Fibroblast of villous mesenchyme (primary cell): ENCODE measurements around the gene RBKS. TPM values are rescaled to one million over a fixed set of nuclear protein-coding genes. Genes with fewer than 3 reads are reported as not detected.

Experiments used
- DNase-seq: peaks from one replicate; pipeline ENCODE4 v3.0.0-alpha.2; 2010; ENCODE audit warnings: low read depth
- H3K4me3 ChIP-seq: 2 replicates; pipeline ENCODE4 v1.5.1; 2011; ENCODE audit warnings: low read depth, mild to moderate bottlenecking, low read length
- total RNA-seq: library from RNA; depleted of rRNA; stranded (reverse); fragments of >200 nt; gene quantifications from 2 replicates; pipeline ENCODE4 v1.2.3, GENCODE V29; 2012
- TF ChIP-seq, protein P1 (sequence below): IDR thresholded peaks from 2 replicates; pipeline ENCODE4 v1.5.1; 2012; ENCODE audit warnings: low read depth, mild to moderate bottlenecking, low read length; ENCODE audit not compliant: insufficient read depth

Gene RBKS
- total RNA-seq, 1 donor, result 1.3 TPM

DNA sequence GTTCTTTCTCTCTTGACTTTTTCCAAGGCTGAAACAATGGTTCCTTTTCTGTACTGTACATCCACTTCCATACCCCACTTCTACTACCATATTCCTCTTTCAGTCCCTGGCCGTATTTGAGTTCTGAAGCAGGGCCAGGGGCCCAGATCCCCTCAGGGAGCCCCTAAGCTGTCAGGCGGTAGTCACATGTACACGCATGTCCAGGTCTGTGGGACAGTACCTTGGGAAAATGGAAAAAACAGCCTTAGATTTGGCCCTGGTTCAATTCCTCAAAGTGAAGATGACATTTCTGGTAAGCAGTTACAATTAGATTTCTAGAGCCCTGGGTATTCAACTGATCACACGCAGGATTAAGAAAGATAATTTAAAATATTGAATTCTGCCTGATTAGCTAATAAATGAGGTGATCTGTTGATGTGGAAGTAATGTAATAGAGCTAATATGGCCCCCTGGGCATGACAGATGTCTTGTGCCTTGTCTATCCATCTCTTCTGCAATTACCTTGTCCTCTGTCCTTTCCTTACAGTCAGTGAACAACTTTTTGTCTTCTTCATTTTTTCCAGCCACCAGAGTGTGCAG, 74.2 kb downstream of the RBKS start:
- no peak for DNase-seq
- H3K4me3 ChIP-seq, result no peak overlapping the region
- TF ChIP-seq, protein P1, sequence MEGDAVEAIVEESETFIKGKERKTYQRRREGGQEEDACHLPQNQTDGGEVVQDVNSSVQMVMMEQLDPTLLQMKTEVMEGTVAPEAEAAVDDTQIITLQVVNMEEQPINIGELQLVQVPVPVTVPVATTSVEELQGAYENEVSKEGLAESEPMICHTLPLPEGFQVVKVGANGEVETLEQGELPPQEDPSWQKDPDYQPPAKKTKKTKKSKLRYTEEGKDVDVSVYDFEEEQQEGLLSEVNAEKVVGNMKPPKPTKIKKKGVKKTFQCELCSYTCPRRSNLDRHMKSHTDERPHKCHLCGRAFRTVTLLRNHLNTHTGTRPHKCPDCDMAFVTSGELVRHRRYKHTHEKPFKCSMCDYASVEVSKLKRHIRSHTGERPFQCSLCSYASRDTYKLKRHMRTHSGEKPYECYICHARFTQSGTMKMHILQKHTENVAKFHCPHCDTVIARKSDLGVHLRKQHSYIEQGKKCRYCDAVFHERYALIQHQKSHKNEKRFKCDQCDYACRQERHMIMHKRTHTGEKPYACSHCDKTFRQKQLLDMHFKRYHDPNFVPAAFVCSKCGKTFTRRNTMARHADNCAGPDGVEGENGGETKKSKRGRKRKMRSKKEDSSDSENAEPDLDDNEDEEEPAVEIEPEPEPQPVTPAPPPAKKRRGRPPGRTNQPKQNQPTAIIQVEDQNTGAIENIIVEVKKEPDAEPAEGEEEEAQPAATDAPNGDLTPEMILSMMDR, result no peak

DNA sequence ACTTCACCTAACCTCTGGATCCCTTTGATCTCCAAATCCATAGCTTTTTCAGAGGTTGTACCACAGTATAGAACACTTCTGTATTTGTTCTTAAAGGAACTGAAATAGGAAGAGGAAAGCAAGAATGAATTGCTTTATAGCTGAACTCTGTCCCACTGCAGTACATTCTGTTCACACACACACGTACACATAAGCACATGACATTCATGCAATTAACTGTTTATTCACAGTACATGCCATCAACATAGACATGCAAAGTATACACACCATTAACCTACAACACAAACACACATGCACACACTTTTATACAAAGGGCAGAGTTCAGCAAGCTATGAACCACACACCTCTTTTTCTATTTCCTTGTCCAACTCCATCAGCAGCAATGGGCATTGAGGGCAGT, 75.4 kb downstream of the RBKS start:
- H3K4me3 ChIP-seq, result no peak overlapping the region
- TF ChIP-seq, protein P1, result no peak
- no peak for DNase-seq

DNA sequence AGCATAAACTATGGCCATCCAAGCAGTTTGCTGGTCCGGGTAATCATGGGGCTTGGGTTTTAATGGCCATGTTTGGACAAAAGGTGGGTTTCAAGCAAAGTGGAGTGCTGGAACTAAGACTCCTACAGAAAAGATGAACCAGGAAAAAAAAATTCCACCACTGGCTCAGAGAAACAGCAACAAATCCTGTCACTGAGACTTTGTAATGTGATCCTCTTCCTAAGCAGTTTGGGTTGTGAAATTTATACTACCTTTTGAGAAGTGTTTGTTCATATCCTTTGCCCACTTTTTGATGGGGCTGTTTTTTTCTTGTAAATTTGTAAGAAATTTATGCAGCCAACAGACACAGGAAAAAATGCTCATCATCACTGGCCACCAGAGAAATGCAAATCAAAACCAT, 78.4 kb downstream of the RBKS start:
- TF ChIP-seq, protein P1, result no peak
- no peak overlapping the region for H3K4me3 ChIP-seq
- peak; percentile 39 for DNase-seq

DNA sequence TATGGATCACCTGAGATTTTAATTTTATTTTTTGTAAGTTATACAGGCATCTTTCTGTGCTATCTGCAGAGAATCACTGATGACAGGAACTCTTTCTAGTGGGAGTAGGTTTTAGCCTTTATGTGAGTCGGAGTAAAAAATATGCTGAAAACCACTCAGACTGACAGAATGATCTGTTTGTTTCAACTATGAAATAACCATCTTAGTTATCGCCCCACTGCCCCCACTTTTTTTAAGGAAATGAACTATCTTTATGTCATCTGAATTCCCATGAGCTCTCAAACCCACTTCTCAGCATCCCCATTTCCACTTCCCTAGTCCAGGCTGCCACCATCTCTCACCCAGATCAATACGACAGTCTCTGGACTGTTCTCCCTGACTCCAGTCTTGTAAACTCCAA, 79.7 kb downstream of the RBKS start:
- DNase-seq, result no peak
- H3K4me3 ChIP-seq, result no peak overlapping the region
- TF ChIP-seq, protein P1, result no peak

DNA sequence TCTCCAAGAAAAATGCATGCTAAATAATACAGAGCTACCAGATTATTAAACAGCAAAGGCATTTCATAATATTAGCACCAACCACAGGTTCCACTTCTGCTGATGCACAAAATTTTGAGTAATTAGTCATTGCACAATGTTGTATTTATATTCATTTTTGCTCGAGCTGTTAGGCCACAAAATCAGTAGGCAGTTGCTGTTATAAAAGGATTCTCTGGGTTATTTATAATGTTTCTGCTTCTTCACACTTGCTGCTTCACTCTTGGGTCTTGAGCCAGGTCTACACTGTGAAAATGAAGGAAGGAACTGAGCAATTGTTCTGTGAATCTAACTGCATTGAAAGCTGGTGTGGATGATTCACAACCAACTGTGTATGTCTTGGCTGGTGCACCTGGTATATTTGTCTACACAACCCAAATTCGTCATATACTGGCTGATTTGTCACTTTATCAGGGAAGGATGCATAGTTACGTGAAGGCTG, 80.4 kb downstream of the RBKS start:
- peak; percentile 77 for DNase-seq
- TF ChIP-seq, protein P1, result no peak
- no peak overlapping the region for H3K4me3 ChIP-seq

DNA sequence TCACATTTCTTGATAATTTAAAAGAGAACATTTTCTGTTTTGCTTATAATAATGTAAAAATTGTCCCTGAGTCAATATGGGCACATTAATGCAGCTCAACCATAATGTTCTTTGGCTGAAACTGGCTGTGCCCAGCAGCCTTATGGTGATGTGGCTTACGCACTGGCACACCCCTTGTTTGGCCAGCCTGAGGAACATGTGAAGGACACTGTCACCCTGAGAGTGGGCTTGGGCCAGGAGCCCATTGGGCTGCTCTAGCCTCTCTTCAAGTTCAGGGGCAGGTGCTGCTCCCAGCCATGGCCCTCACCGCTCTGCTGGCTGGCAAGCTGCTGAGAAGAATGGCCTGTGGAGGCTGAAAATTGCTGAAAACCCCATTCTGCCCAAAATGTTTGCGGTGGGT, 81.2 kb downstream of the RBKS start:
- TF ChIP-seq, protein P1, result no peak
- DNase-seq, result no peak
- no peak overlapping the region for H3K4me3 ChIP-seq

DNA sequence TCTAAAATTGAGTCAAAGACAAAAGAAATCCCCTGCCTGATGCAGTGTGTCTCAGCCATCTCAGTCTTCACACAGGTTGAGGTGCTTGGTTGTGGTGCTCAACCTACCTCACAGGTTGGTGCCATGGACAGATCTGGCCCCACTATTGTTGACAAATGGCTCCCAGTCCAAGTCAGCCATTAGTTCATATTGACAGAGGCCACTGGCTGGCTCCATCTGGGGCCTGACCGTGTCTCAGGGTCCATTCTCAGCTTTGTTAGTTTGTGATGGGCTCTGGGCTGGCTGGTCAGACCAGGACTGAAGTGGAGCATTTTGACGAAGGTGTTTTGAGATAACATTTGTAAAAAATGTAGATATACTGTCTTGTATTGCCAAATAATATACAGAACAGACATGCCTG, 81.8 kb downstream of the RBKS start:
- TF ChIP-seq, protein P1, result no peak
- H3K4me3 ChIP-seq, result no peak overlapping the region
- no peak for DNase-seq
